HT-29 (cell line): Measurements from ENCODE around the gene SAPCD1. TPM values are rescaled to one million over a fixed set of nuclear protein-coding genes. Genes with fewer than 3 reads are reported as not detected.
"Not testable (repeated sequence)": the region's sequence is repeated elsewhere in the genome, so short reads cannot be mapped to it uniquely, and the experiment has no call there.

Source experiments
- DNase-seq: peaks from one replicate; pipeline ENCODE4 v3.0.0-alpha.2; 2015; ENCODE audit warnings: low spot score
- small RNA-seq: library from RNA; depleted of rRNA; stranded (forward); fragments of <200 nt; gene quantifications from one replicate; pipeline ENCODE3, GENCODE V24; 2014
- total RNA-seq: library from RNA; depleted of rRNA; stranded (reverse); fragments of >200 nt; shearing (Covaris generic); gene quantifications from 2 replicates; pipeline ENCODE4 v1.2.3, GENCODE V29; 2014; rRNA removed

The SAPCD1 gene
- total RNA-seq, 1 experiment from 2014 or later: 11.6 TPM

GRCh38 chr6:31799781-31800180 is 37.3 kb downstream of the SAPCD1 start:
- DNase-seq: no peak

- not testable (repeated sequence) for DNase-seq
These were observed 38.8 kb downstream of the SAPCD1 start for GRCh38 chr6:31801031-31801927.

GRCh38 chr6:31805939-31806469 is 43.5 kb downstream of the SAPCD1 start:
- no peak for DNase-seq

- peak; percentile 99 for DNase-seq
These were observed 44.2 kb downstream of the SAPCD1 start, which contains the start of gene LSM2 for GRCh38 chr6:31806470-31807272. Gene LSM2, minus strand, starts transcription at chr6:31806966. Its CDS starts 209 bp downstream, at chr6:31806757.

- DNase-seq: not testable (repeated sequence)
These were observed 46.1 kb downstream of the SAPCD1 start for GRCh38 chr6:31808599-31808998.

GRCh38 chr6:31811645-31812044 is 49.2 kb downstream of the SAPCD1 start:
- no peak for DNase-seq

- no peak for DNase-seq
These were observed 51.0 kb downstream of the SAPCD1 start for GRCh38 chr6:31813465-31813849.

Small RNA genes lying within 50 kb of the gene (small RNA-seq; reads per million reads assigned to genes)
- not detected for gene LY6G6D
- not detected for gene MSH5-SAPCD1
- gene RF00019: not detected
- gene RNU6-850P: not detected
- gene SAPCD1: not detected

Other genes starting within 250 kb of the SAPCD1 start
- gene MCCD1, start 233.7 kb upstream of the SAPCD1 start, total RNA-seq: not detected in 2 replicates
- gene DDX39B, start 220.7 kb upstream of the SAPCD1 start, total RNA-seq: 685 and 711 TPM in 2 replicates
- not detected in 2 replicates for gene ATP6V1G2, start 216.0 kb upstream of the SAPCD1 start, total RNA-seq
- gene NFKBIL1, start 215.0 kb upstream of the SAPCD1 start, total RNA-seq: 26.4 and 29.2 TPM in 2 replicates
- gene LTA, start 190.4 kb upstream of the SAPCD1 start, total RNA-seq: not detected in 2 replicates
- 0.08 TPM in 1 of 2 replicates, not detected in the other for gene TNF, start 187.1 kb upstream of the SAPCD1 start, total RNA-seq
- 0.13 TPM in 1 of 2 replicates, not detected in the other for gene LTB, start 180.2 kb upstream of the SAPCD1 start, total RNA-seq
- gene LST1, start 176.4 kb upstream of the SAPCD1 start, total RNA-seq: not detected in 2 replicates
- gene NCR3, start 169.7 kb upstream of the SAPCD1 start, total RNA-seq: not detected in 2 replicates
- not detected in 2 replicates for gene AIF1, start 147.4 kb upstream of the SAPCD1 start, total RNA-seq
- gene PRRC2A, start 141.9 kb upstream of the SAPCD1 start, total RNA-seq: 128 and 172 TPM in 2 replicates
- 307 and 336 TPM in 2 replicates for gene BAG6, start 110.0 kb upstream of the SAPCD1 start, total RNA-seq
- gene APOM, start 106.8 kb upstream of the SAPCD1 start, total RNA-seq: 1.8 and 4.2 TPM in 2 replicates
- 24.7 and 29.1 TPM in 2 replicates for gene C6orf47, start 101.9 kb upstream of the SAPCD1 start, total RNA-seq
- 11.7 and 17.2 TPM in 2 replicates for gene GPANK1, start 97.7 kb upstream of the SAPCD1 start, total RNA-seq
- 219 and 225 TPM in 2 replicates for gene CSNK2B, start 96.6 kb upstream of the SAPCD1 start, total RNA-seq
- 3.5 and 3.6 TPM in 2 replicates for gene LY6G5B, start 92.7 kb upstream of the SAPCD1 start, total RNA-seq
- 0.76 and 2.1 TPM in 2 replicates for gene LY6G5C, start 81.6 kb upstream of the SAPCD1 start, total RNA-seq
- gene ABHD16A, start 59.3 kb upstream of the SAPCD1 start, total RNA-seq: 32.5 and 37.9 TPM in 2 replicates
- gene LY6G6F, start 55.8 kb upstream of the SAPCD1 start, total RNA-seq: not detected in 2 replicates
- gene LY6G6D, start 47.3 kb upstream of the SAPCD1 start, total RNA-seq: not detected in 2 replicates
- gene LY6G6C, start 40.9 kb upstream of the SAPCD1 start, total RNA-seq: not detected in 2 replicates
- 0.18 TPM in 1 of 2 replicates, not detected in the other for gene MPIG6B, start 39.3 kb upstream of the SAPCD1 start, total RNA-seq
- 107 and 116 TPM in 2 replicates for gene DDAH2, start 33.4 kb upstream of the SAPCD1 start, total RNA-seq
- 914 and 960 TPM in 2 replicates for gene CLIC1, start 26.1 kb upstream of the SAPCD1 start, total RNA-seq
- 19.6 and 20.9 TPM in 2 replicates for gene MSH5, start 22.7 kb upstream of the SAPCD1 start, total RNA-seq
- gene VWA7, start 14.7 kb downstream of the SAPCD1 start, total RNA-seq: 5.6 and 11.2 TPM in 2 replicates
- gene VARS1, start 33.1 kb downstream of the SAPCD1 start, total RNA-seq: 128 and 138 TPM in 2 replicates
- gene LSM2, start 44.3 kb downstream of the SAPCD1 start, total RNA-seq: 77.4 and 93.6 TPM in 2 replicates
- gene HSPA1L, start 52.6 kb downstream of the SAPCD1 start, total RNA-seq: 0.64 and 1.3 TPM in 2 replicates
- 379 and 403 TPM in 2 replicates for gene HSPA1A, start 52.9 kb downstream of the SAPCD1 start, total RNA-seq
- 655 TPM in 2 replicates for gene HSPA1B, start 65.1 kb downstream of the SAPCD1 start, total RNA-seq
- 82.3 and 87.1 TPM in 2 replicates for gene NEU1, start 100.2 kb downstream of the SAPCD1 start, total RNA-seq
- gene SLC44A4, start 116.3 kb downstream of the SAPCD1 start, total RNA-seq: 101 and 124 TPM in 2 replicates
- gene EHMT2, start 135.0 kb downstream of the SAPCD1 start, total RNA-seq: 85.9 and 98.5 TPM in 2 replicates
- 12.6 and 13.6 TPM in 2 replicates for gene ZBTB12, start 139.4 kb downstream of the SAPCD1 start, total RNA-seq
- gene C2, start 165.1 kb downstream of the SAPCD1 start, total RNA-seq: 0.28 and 0.91 TPM in 2 replicates
- 2.0 and 2.6 TPM in 2 replicates for gene CFB, start 183.4 kb downstream of the SAPCD1 start, total RNA-seq
- gene NELFE, start 196.3 kb downstream of the SAPCD1 start, total RNA-seq: 85.4 and 103 TPM in 2 replicates
- 62.5 and 66.2 TPM in 2 replicates for gene SKIC2, start 196.5 kb downstream of the SAPCD1 start, total RNA-seq
- gene DXO, start 209.5 kb downstream of the SAPCD1 start, total RNA-seq: 54.8 and 61.6 TPM in 2 replicates
- 0.57 and 1.9 TPM in 2 replicates for gene C4A, start 219.4 kb downstream of the SAPCD1 start, total RNA-seq